H1 (cell line): ENCODE data around the gene HMCES. TPM values are rescaled to one million over a fixed set of nuclear protein-coding genes. Genes with fewer than 3 reads are reported as not detected.

Experiments used
- CTCF ChIA-PET: fragments of 300-600 bp; sonication (Branson Sonifier 250); formaldehyde crosslinking; loops from one replicate; lab custom pipeline; 2021; ENCODE audit not compliant: partially characterized antibody; lab: Charles Lee
- POLR2A ChIA-PET: fragments of 300-600 bp; sonication (Branson Sonifier 250); formaldehyde crosslinking; loops from one replicate; lab custom pipeline; 2021; ENCODE audit warnings: inconsistent platforms; ENCODE audit not compliant: partially characterized antibody; lab: Charles Lee
- DNase-seq, 2 experiments: peaks; one replicate each; pipeline versions ENCODE4 v3.0.0 to v3.0.0-alpha.2; 2010 to 2022; ENCODE audit warnings: low spot score in 2 of 2, low read depth in 1 of 2, mixed read lengths in 1 of 2
- FAIRE-seq: peaks from 2 replicates; lab custom pipeline; 2011; peaks lifted over from hg19 to GRCh38; lab: Jason Lieb, UNC
- H2AFZ ChIP-seq: 2 replicates; pipeline ENCODE4 v1.8.1; 2012; ENCODE audit warnings: low read length, inconsistent platforms
- H2AK5ac ChIP-seq: 2 replicates; pipeline ENCODE4 v1.6.1; 2013; ENCODE audit warnings: low read depth, low read length
- H2BK120ac ChIP-seq: replicated peaks from 2 replicates; pipeline ENCODE3; 2013; ENCODE audit warnings: low read depth, low read length, inconsistent platforms
- H2BK12ac ChIP-seq: 2 replicates; pipeline ENCODE4 v1.6.1; 2013; ENCODE audit warnings: low read depth, low read length
- H2BK15ac ChIP-seq: 2 replicates; pipeline ENCODE4 v1.6.1; 2013; ENCODE audit warnings: low read length
- H2BK20ac ChIP-seq: 2 replicates; pipeline ENCODE4 v1.6.1; 2013; ENCODE audit warnings: low read length
- H2BK5ac ChIP-seq: 2 replicates; pipeline ENCODE4 v1.6.1; 2013; ENCODE audit warnings: low read depth, low read length
- H3K14ac ChIP-seq: 2 replicates; pipeline ENCODE4 v1.6.1; 2013; ENCODE audit warnings: inconsistent platforms; ENCODE audit not compliant: insufficient read length
- H3K18ac ChIP-seq: 2 replicates; pipeline ENCODE4 v1.6.1; 2013; ENCODE audit warnings: low read length; ENCODE audit errors: extremely low read depth
- H3K23ac ChIP-seq: 2 replicates; pipeline ENCODE4 v1.6.1; 2013; ENCODE audit warnings: inconsistent platforms; ENCODE audit not compliant: insufficient read length
- H3K23me2 ChIP-seq: 2 replicates; pipeline ENCODE4 v1.6.1; 2013; ENCODE audit warnings: low read depth, low read length
- H3K27ac ChIP-seq: 2 replicates; pipeline ENCODE4 v1.6.1; 2011; ENCODE audit warnings: low read depth, low read length, inconsistent platforms
- H3K27me3 ChIP-seq, 4 experiments: replicated peaks in 1 of 4; 1 replicate in 1 of 4; 2 replicates in 3 of 4; pipeline versions ENCODE4 v1.6.1 to v1.8.1; 2011 to 2013; ENCODE audit warnings: low read length in 3 of 4, mild to moderate bottlenecking in 3 of 4, inconsistent platforms in 2 of 4, mixed read lengths in 2 of 4, moderate library complexity in 1 of 4; ENCODE audit not compliant: control insufficient read depth in 3 of 4, insufficient read depth in 3 of 4; ENCODE audit errors: extremely low read depth in 1 of 4
- H3K36me3 ChIP-seq, 4 experiments: 2 replicates each; pipeline versions ENCODE4 v1.6.1 to v1.8.1; 2011 to 2013; ENCODE audit warnings: mild to moderate bottlenecking in 4 of 4, low read length in 3 of 4, moderate library complexity in 2 of 4, control low read depth in 1 of 4, inconsistent platforms in 1 of 4; ENCODE audit not compliant: insufficient read depth in 4 of 4, control insufficient read depth in 2 of 4
- H3K4ac ChIP-seq: replicated peaks from 2 replicates; pipeline ENCODE3; 2013; ENCODE audit warnings: low read length, low read depth, mixed read lengths, inconsistent platforms; ENCODE audit not compliant: insufficient read length
- H3K4me1 ChIP-seq, 4 experiments: replicated peaks in 1 of 4; 1 replicate in 1 of 4; 2 replicates in 3 of 4; pipeline versions ENCODE4 v1.6.1 to v1.8.1; 2011 to 2013; ENCODE audit warnings: low read length in 3 of 4, inconsistent platforms in 2 of 4, mixed read lengths in 1 of 4; ENCODE audit not compliant: insufficient read depth in 4 of 4, control insufficient read depth in 3 of 4
- H3K4me2 ChIP-seq, 2 experiments: 2 replicates each; pipeline versions ENCODE4 v1.6.1 to v1.8.1; 2011 to 2013; ENCODE audit warnings: low read depth in 2 of 2, low read length in 2 of 2, control low read depth in 1 of 2, inconsistent platforms in 1 of 2, mild to moderate bottlenecking in 1 of 2; ENCODE audit not compliant: insufficient read depth in 1 of 2
- H3K4me3 ChIP-seq, 4 experiments: fragments of 200-600, 300-600 bp in 1 of 4; sonication (generic), shearing (Covaris generic), sonication (Bioruptor Twin) in 1 of 4; 2 replicates each; pipeline versions ENCODE4 v1.5.1 to v1.8.1; 2011 to 2016; ENCODE audit warnings: low read length in 4 of 4, low read depth in 3 of 4, control low read depth in 2 of 4, inconsistent platforms in 2 of 4, mild to moderate bottlenecking in 2 of 4, mixed read lengths in 1 of 4, moderate library complexity in 1 of 4; ENCODE audit not compliant: insufficient read depth in 2 of 4; ENCODE audit errors: extremely low read depth in 1 of 4
- H3K56ac ChIP-seq: replicated peaks from 2 replicates; pipeline ENCODE3; 2013; ENCODE audit warnings: low read depth, mild to moderate bottlenecking, mixed read lengths, low read length, inconsistent platforms; ENCODE audit not compliant: insufficient read length
- H3K79me1 ChIP-seq: 2 replicates; pipeline ENCODE4 v1.6.1; 2013; ENCODE audit warnings: low read depth, low read length, control low read depth
- H3K79me2 ChIP-seq, 2 experiments: 2 replicates each; pipeline versions ENCODE4 v1.6.1 to v1.8.1; 2012 to 2013; ENCODE audit warnings: low read length in 2 of 2, mild to moderate bottlenecking in 2 of 2, inconsistent platforms in 1 of 2; ENCODE audit not compliant: insufficient read depth in 2 of 2, control insufficient read depth in 1 of 2
- H3K9ac ChIP-seq, 4 experiments: replicated peaks in 1 of 4; 1 replicate in 1 of 4; 2 replicates in 3 of 4; pipeline versions ENCODE4 v1.6.1 to v1.8.1; 2011 to 2013; ENCODE audit warnings: low read depth in 3 of 4, low read length in 3 of 4, control low read depth in 2 of 4, mild to moderate bottlenecking in 2 of 4, moderate library complexity in 2 of 4, inconsistent platforms in 1 of 4; ENCODE audit errors: extremely low read depth in 1 of 4
- H3K9me3 ChIP-seq, 2 experiments: 2 replicates each; pipeline versions ENCODE4 v1.6.1 to v1.8.1; 2012 to 2013; ENCODE audit warnings: mild to moderate bottlenecking in 2 of 2, moderate library complexity in 2 of 2, control low read depth in 1 of 2, inconsistent platforms in 1 of 2, low read depth in 1 of 2, low read length in 1 of 2, mixed read lengths in 1 of 2; ENCODE audit not compliant: insufficient read depth in 2 of 2
- H4K20me1 ChIP-seq, 2 experiments: replicated peaks in 1 of 2; 2 replicates each; pipeline versions ENCODE3 to v1.8.1; 2011 to 2013; ENCODE audit warnings: inconsistent platforms in 2 of 2, low read length in 2 of 2, mild to moderate bottlenecking in 1 of 2; ENCODE audit not compliant: insufficient read depth in 2 of 2, control insufficient read depth in 1 of 2
- H4K5ac ChIP-seq: 2 replicates; pipeline ENCODE4 v1.6.1; 2013; ENCODE audit warnings: low read length, low read depth, mixed read lengths, inconsistent platforms; ENCODE audit not compliant: insufficient read length
- H4K8ac ChIP-seq: 2 replicates; pipeline ENCODE4 v1.8.0; 2013; ENCODE audit warnings: mild to moderate bottlenecking, moderate library complexity, low read length, inconsistent platforms; ENCODE audit not compliant: insufficient read depth; ENCODE audit errors: extremely low read depth
- H4K91ac ChIP-seq: replicated peaks from 2 replicates; pipeline ENCODE3; 2013; ENCODE audit warnings: low read length, mixed read lengths, inconsistent platforms; ENCODE audit not compliant: insufficient read length
- CHD1 ChIP-seq: IDR thresholded peaks from 2 replicates; pipeline ENCODE4 v1.6.1; 2012; ENCODE audit warnings: low read depth, low read length, improper control_type of control experiment
- CTBP2 ChIP-seq: IDR thresholded peaks from 2 replicates; pipeline ENCODE4 v1.7.0; 2011; ENCODE audit warnings: borderline replicate concordance, mild to moderate bottlenecking, moderate library complexity, mixed read lengths, low read length; ENCODE audit not compliant: insufficient read depth, insufficient read length
- JUN ChIP-seq: IDR thresholded peaks from 2 replicates; pipeline ENCODE4 v1.6.1; 2011; ENCODE audit warnings: low read depth, mild to moderate bottlenecking, improper control_type of control experiment, low read length
- NANOG ChIP-seq: IDR thresholded peaks from 2 replicates; pipeline ENCODE4 v1.6.1; 2011; ENCODE audit warnings: low read length, low read depth, mild to moderate bottlenecking, inconsistent platforms; ENCODE audit not compliant: insufficient read depth, poor library complexity, severe bottlenecking
- PHF8 ChIP-seq: fragments of 200-600 bp; sonication (generic); conservative IDR thresholded peaks from 2 replicates; pipeline ENCODE4 v1.7.1; 2012; ENCODE audit warnings: low read depth, mild to moderate bottlenecking, inconsistent platforms, low read length, moderate library complexity
- POLR2AphosphoS5 ChIP-seq: IDR thresholded peaks from 2 replicates; pipeline ENCODE4 v1.6.1; 2011; ENCODE audit warnings: low read depth, low read length
- RAD21 ChIP-seq, 2 experiments: IDR thresholded peaks in 1 of 2; conservative IDR thresholded peaks in 1 of 2; 2 replicates each; pipeline ENCODE4 v1.6.1; 2011; ENCODE audit warnings: low read depth in 2 of 2, low read length in 2 of 2, improper control_type of control experiment in 1 of 2, inconsistent platforms in 1 of 2, mild to moderate bottlenecking in 1 of 2, moderate library complexity in 1 of 2
- SAP30 ChIP-seq: fragments of 300-600 bp; sonication (generic); IDR thresholded peaks from 2 replicates; pipeline ENCODE4 v1.7.1; 2012; ENCODE audit warnings: low read length, moderate library complexity, mild to moderate bottlenecking, inconsistent platforms; ENCODE audit not compliant: insufficient read depth, insufficient replicate concordance
- TEAD4 ChIP-seq: IDR thresholded peaks from 2 replicates; pipeline ENCODE4 v1.6.1; 2012; ENCODE audit warnings: low read depth, low read length, inconsistent platforms, mixed read lengths
- YY1 ChIP-seq: IDR thresholded peaks from 2 replicates; pipeline ENCODE4 v1.6.1; 2011; ENCODE audit warnings: low read depth, mild to moderate bottlenecking, low read length
- ZNF274 ChIP-seq: IDR thresholded peaks from 2 replicates; pipeline ENCODE4 v1.7.0; 2012; ENCODE audit warnings: low read length, borderline replicate concordance; ENCODE audit errors: extremely low read depth
- WGBS, 2 experiments: shearing (Covaris generic) in 1 of 2; methylation state at CpG; one replicate each; pipeline versions ENCODE4 v1.1.6 to v1.1.7; 2013 to 2015; ENCODE audit warnings: low lambda C conversion rate in 2 of 2, mixed read lengths in 2 of 2, inconsistent platforms in 1 of 2, low coverage in 1 of 2, missing lambda C conversion rate in 1 of 2; ENCODE audit not compliant: insufficient replicate concordance in 2 of 2, insufficient coverage in 1 of 2, insufficient read length in 1 of 2; ENCODE audit errors: extremely low coverage in 1 of 2, missing lambda C conversion rate in 1 of 2; 5-methylcytosine and 5-hydroxymethylcytosine counted together
- polyA plus RNA-seq, 7 experiments: library from polyadenylated mRNA; depleted of rRNA in 3 of 7; stranded (reverse) in 5 of 7; unstranded in 2 of 7; fragments of >200 nt in 5 of 7; fragments of 200-250 nt in 2 of 7; gene quantifications; 1 replicate in 5 of 7; 2 replicates in 1 of 7; 4 replicates in 1 of 7; pipeline versions ENCODE4 v1.2.1 to v1.2.3, GENCODE V29; 2011 to 2013; ENCODE audit warnings: missing spikeins in 2 of 7, mixed read lengths in 2 of 7
- total RNA-seq: library from RNA; stranded (reverse); fragmentation: NEBNext Ultra II Directional; extraction: Animal tissue kit (Norgen Biotek cat#: 25700); gene quantifications from 2 replicates; pipeline ENCODE4 v1.2.1, GENCODE V29; 2021
- TF ChIP-seq, protein P1 (sequence below): IDR thresholded peaks from 2 replicates; pipeline ENCODE4 v1.6.1; 2011; ENCODE audit warnings: low read depth, mild to moderate bottlenecking, low read length; ENCODE audit not compliant: insufficient read depth
- TF ChIP-seq, protein P2 (sequence below): IDR thresholded peaks from 2 replicates; pipeline ENCODE4 v1.6.1; 2012; ENCODE audit warnings: inconsistent platforms

The HMCES gene
- total and polyA plus RNA-seq, 2 of the 8 experiments (the other 6 are each of a cell fraction or from before 2014, with no cell fraction given): 27.6 to 49.5 TPM

DNA sequence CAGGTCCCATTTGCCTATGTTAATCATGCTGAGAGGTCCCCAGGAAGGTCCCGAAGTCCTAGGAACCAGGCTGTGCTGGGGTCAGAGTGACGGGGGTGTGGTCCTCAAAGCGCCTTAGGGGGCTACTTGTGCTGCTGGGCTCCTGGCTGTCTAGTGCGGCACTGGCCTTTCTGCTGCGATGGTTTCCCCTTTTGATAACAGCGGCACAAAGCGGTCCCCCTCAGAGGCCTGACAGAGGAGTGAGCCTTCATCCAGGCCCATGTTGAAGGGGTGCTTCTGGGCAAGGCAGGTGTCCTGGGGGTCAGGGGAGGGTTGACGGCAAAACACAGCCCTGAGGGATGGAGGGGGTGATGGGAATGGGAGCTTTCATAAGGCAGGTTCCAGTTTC is 68.8 kb downstream of the HMCES start:
- H3K9me3 ChIP-seq: no peaks in the 10 kb centered on the region
- H3K23ac ChIP-seq: no peak overlapping the region
- H3K14ac ChIP-seq: no peak overlapping the region
- no peak overlapping the region for H3K4me2 ChIP-seq
- no peak for DNase-seq
- H2AFZ ChIP-seq: no peak overlapping the region
- H4K91ac ChIP-seq: no peak overlapping the region
- no peak overlapping the region for H2BK15ac ChIP-seq
- no peak overlapping the region for H2BK12ac ChIP-seq
- peaks cover 1 to 3% of the 10 kb centered on the region in 2 experiments for H4K20me1 ChIP-seq
- no peaks in the 10 kb centered on the region for H3K36me3 ChIP-seq
- H3K4me3 ChIP-seq: no peak overlapping the region
- H3K4me1 ChIP-seq: peaks cover 0 to 19% (median 10%) of the 10 kb centered on the region in 4 experiments; a peak in 6 of 7 replicates
- H3K56ac ChIP-seq: no peak overlapping the region
- H3K27me3 ChIP-seq: no peaks in the 10 kb centered on the region
- no peak overlapping the region for H2BK120ac ChIP-seq
- no peaks in the 10 kb centered on the region for H3K79me1 ChIP-seq
- H4K8ac ChIP-seq: no peak overlapping the region
- CTCF ChIA-PET: interaction anchor here (1.2 kb wide), 1 partner anchor 18 kb away, joined by 3 read pairs; no protein-coding TSS in a partner anchor
- POLR2A ChIA-PET: interaction anchor here (1.2 to 4.7 kb wide), 2 partner anchors 11 to 31 kb away, joined by 6 to 24 read pairs; a partner anchor contains a TSS
- H3K79me2 ChIP-seq: no peaks in the 10 kb centered on the region
- H3K9ac ChIP-seq: no peak overlapping the region
- WGBS, 2 experiments: 74% methylated on average over 8 of the region's 8 CpGs; no CpG with 5 or more reads in 1 of the 2 experiments
- H3K23me2 ChIP-seq: peaks cover 8% of the 10 kb centered on the region; the same call in 1 of the 2 replicates
- no peak for FAIRE-seq
- H3K27ac ChIP-seq: no peak overlapping the region
- no peak overlapping the region for H2BK20ac ChIP-seq
- no peak overlapping the region for H4K5ac ChIP-seq
- H3K18ac ChIP-seq: no peak overlapping the region
- no peak overlapping the region for H2AK5ac ChIP-seq
- H3K4ac ChIP-seq: no peak overlapping the region
- no peak overlapping the region for H2BK5ac ChIP-seq
- TF ChIP-seq, protein P1, sequence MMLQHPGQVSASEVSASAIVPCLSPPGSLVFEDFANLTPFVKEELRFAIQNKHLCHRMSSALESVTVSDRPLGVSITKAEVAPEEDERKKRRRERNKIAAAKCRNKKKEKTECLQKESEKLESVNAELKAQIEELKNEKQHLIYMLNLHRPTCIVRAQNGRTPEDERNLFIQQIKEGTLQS: no peak
- TF ChIP-seq POLR2AphosphoS5 (no peak), JUN (no peak), RAD21 (IDR thresholded peaks at IDR 0.05 in 1 of 2, conservative IDR thresholded peaks at IDR 0.05 in 1 of 2; ENCODE audit: low read depth in 2 of 2, low read length in 2 of 2) (no peak), CTBP2 (no peak), PHF8 (no peak), NANOG (no peak), TEAD4 (no peak), YY1 (no peak), ZNF274 (no peak), CHD1 (no peak), SAP30 (no peak)
- TF ChIP-seq, protein P2, sequence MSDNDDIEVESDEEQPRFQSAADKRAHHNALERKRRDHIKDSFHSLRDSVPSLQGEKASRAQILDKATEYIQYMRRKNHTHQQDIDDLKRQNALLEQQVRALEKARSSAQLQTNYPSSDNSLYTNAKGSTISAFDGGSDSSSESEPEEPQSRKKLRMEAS: no peak
